Keratinocyte (primary cell): ENCODE results near the gene GAL3ST2. TPM values are rescaled to one million over a fixed set of nuclear protein-coding genes. Genes with fewer than 3 reads are reported as not detected.

ENCODE experiments used
- DNase-seq: peaks from one replicate; pipeline ENCODE4 v3.0.0-alpha.2; 2011; ENCODE audit warnings: low read depth, missing footprints, low spot score
- FAIRE-seq: peaks from 2 replicates; lab custom pipeline; 2011; peaks lifted over from hg19 to GRCh38; lab: Jason Lieb, UNC
- H2AFZ ChIP-seq: 2 replicates; pipeline ENCODE4 v1.6.0; 2012; ENCODE audit warnings: low read length, control low read depth, inconsistent platforms; ENCODE audit not compliant: control insufficient read depth
- H3K27ac ChIP-seq: 2 replicates; pipeline ENCODE4 v1.5.1; 2011; ENCODE audit warnings: low read length; ENCODE audit not compliant: control insufficient read depth, insufficient read depth
- H3K27me3 ChIP-seq: 3 replicates; pipeline ENCODE4 v1.6.0; 2011; ENCODE audit warnings: low read length; ENCODE audit not compliant: control insufficient read depth, insufficient read depth; ENCODE audit errors: extremely low read depth
- H3K36me3 ChIP-seq, 2 experiments: 2 replicates in 1 of 2; 3 replicates in 1 of 2; pipeline ENCODE4 v1.5.1; 2011; ENCODE audit warnings: low read length in 2 of 2, mild to moderate bottlenecking in 1 of 2; ENCODE audit not compliant: control insufficient read depth in 2 of 2, insufficient read depth in 2 of 2; ENCODE audit errors: extremely low read depth in 1 of 2
- H3K4me1 ChIP-seq: 3 replicates; pipeline ENCODE4 v1.5.1; 2011; ENCODE audit warnings: low read length; ENCODE audit not compliant: control insufficient read depth, insufficient read depth; ENCODE audit errors: extremely low read depth
- H3K4me2 ChIP-seq: 3 replicates; pipeline ENCODE4 v1.6.0; 2011; ENCODE audit warnings: low read depth, low read length; ENCODE audit not compliant: control insufficient read depth, insufficient read depth; ENCODE audit errors: extremely low read depth
- H3K4me3 ChIP-seq, 3 experiments: fragments of 200-600 bp in 1 of 3; sonication (generic) in 1 of 3; 2 replicates in 2 of 3; 3 replicates in 1 of 3; pipeline ENCODE4 v1.5.1; 2011 to 2016; ENCODE audit warnings: low read length in 3 of 3, mild to moderate bottlenecking in 3 of 3, control low read depth in 2 of 3, inconsistent platforms in 1 of 3, low read depth in 1 of 3, mixed read lengths in 1 of 3, mixed run types in 1 of 3, moderate library complexity in 1 of 3; ENCODE audit not compliant: control insufficient read depth in 2 of 3, insufficient read depth in 2 of 3; ENCODE audit errors: extremely low read depth in 1 of 3
- H3K79me2 ChIP-seq: 2 replicates; pipeline ENCODE4 v1.6.0; 2012; ENCODE audit warnings: low read length; ENCODE audit not compliant: control insufficient read depth, insufficient read depth
- H3K9ac ChIP-seq: 3 replicates; pipeline ENCODE4 v1.6.0; 2011; ENCODE audit warnings: low read length; ENCODE audit not compliant: control insufficient read depth, insufficient read depth; ENCODE audit errors: extremely low read depth
- H3K9me1 ChIP-seq: 3 replicates; pipeline ENCODE4 v1.6.0; 2011; ENCODE audit warnings: low read length; ENCODE audit not compliant: control insufficient read depth, insufficient read depth; ENCODE audit errors: extremely low read depth
- H3K9me3 ChIP-seq: 2 replicates; pipeline ENCODE4 v1.5.1; 2012; ENCODE audit warnings: low read depth, low read length; ENCODE audit not compliant: control insufficient read depth
- H4K20me1 ChIP-seq: 3 replicates; pipeline ENCODE4 v1.6.0; 2011; ENCODE audit warnings: low read length; ENCODE audit not compliant: control insufficient read depth, insufficient read depth; ENCODE audit errors: extremely low read depth
- EZH2 ChIP-seq: IDR thresholded peaks from one replicate; pipeline ENCODE4 v1.6.1; 2012; ENCODE audit warnings: inconsistent platforms, mild to moderate bottlenecking, low read length, moderate library complexity
- dilution Hi-C: fragments of 300-500 bp; cut with MboI; formaldehyde crosslinking; loops from one replicate; pipeline ENCODE4 v1.7.0; 2020; ENCODE audit warnings: low sequenced_read_pairs; ENCODE audit not compliant: extremely low pct_ligation_motif_present
- polyA plus RNA-seq, 5 experiments: library from polyadenylated mRNA; depleted of rRNA in 3 of 5; stranded (reverse) in 3 of 5; stranded (forward) in 1 of 5; unstranded in 1 of 5; fragments of >200 nt; gene quantifications; 1 replicate in 1 of 5; 2 replicates in 3 of 5; 3 replicates in 1 of 5; pipeline versions ENCODE4 v1.2.1 to v1.2.3, GENCODE V29; 2011 to 2012; ENCODE audit warnings: missing spikeins in 2 of 5, low read depth in 1 of 5, low replicate concordance in 1 of 5
- TF ChIP-seq, protein P1 (sequence below), 3 experiments: IDR thresholded peaks in 1 of 3; conservative IDR thresholded peaks in 1 of 3; optimal IDR thresholded peaks in 1 of 3; 2 replicates in 2 of 3; 3 replicates in 1 of 3; pipeline versions ENCODE3 to v1.5.1; 2011; ENCODE audit warnings: low read length in 3 of 3, mild to moderate bottlenecking in 3 of 3, moderate library complexity in 2 of 3, control low read depth in 1 of 3, inconsistent platforms in 1 of 3; ENCODE audit not compliant: insufficient read depth in 2 of 3; ENCODE audit errors: extremely low read depth in 1 of 3

Gene GAL3ST2
- polyA plus RNA-seq, 1 donor (not counting 4 experiments of a cell fraction or from before 2014, with no cell fraction given): not detected

DNA sequence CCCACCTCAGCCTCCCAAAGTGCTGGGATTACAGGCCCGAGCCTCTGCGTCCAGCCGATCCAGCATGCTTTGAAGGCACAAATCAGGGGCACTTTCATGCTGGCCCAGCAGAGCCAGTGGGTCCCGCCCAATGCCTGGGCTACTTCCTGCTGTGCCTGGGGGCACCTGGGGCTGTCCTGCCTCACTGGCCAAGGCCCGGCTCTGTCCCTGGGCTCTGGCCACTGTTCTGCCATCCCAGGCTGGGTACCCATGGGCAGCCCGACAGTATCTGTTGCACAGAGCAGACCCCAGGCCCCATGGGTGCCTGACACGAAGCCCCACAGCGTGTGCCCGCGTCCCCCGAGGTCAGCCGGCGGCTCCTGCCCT is 6.8 kb upstream of the GAL3ST2 start:
- no peaks in the 10 kb centered on the region for H4K20me1 ChIP-seq
- no peak overlapping the region for H3K9ac ChIP-seq
- no peak for FAIRE-seq
- H3K4me2 ChIP-seq: no peak overlapping the region
- H3K79me2 ChIP-seq: no peaks in the 10 kb centered on the region
- no peaks in the 10 kb centered on the region for H3K36me3 ChIP-seq
- H3K9me1 ChIP-seq: no peaks in the 10 kb centered on the region
- no peak overlapping the region for H2AFZ ChIP-seq
- DNase-seq: no peak
- peaks cover 25% of the 10 kb centered on the region for H3K27me3 ChIP-seq
- H3K4me3 ChIP-seq: no peak overlapping the region
- H3K4me1 ChIP-seq: peaks cover 3% of the 10 kb centered on the region
- no peak overlapping the region for H3K27ac ChIP-seq
- TF ChIP-seq, protein P1, sequence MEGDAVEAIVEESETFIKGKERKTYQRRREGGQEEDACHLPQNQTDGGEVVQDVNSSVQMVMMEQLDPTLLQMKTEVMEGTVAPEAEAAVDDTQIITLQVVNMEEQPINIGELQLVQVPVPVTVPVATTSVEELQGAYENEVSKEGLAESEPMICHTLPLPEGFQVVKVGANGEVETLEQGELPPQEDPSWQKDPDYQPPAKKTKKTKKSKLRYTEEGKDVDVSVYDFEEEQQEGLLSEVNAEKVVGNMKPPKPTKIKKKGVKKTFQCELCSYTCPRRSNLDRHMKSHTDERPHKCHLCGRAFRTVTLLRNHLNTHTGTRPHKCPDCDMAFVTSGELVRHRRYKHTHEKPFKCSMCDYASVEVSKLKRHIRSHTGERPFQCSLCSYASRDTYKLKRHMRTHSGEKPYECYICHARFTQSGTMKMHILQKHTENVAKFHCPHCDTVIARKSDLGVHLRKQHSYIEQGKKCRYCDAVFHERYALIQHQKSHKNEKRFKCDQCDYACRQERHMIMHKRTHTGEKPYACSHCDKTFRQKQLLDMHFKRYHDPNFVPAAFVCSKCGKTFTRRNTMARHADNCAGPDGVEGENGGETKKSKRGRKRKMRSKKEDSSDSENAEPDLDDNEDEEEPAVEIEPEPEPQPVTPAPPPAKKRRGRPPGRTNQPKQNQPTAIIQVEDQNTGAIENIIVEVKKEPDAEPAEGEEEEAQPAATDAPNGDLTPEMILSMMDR (optimal IDR thresholded peaks at IDR 0.05 in 1 of 3, IDR thresholded peaks at IDR 0.05 in 1 of 3, conservative IDR thresholded peaks at IDR 0.05 in 1 of 3; ENCODE audit: extremely low read depth in 1 of 3, insufficient read depth in 2 of 3, low read length in 3 of 3): no peak
- TF ChIP-seq EZH2: no peak
- no peaks in the 10 kb centered on the region for H3K9me3 ChIP-seq
- dilution Hi-C loops: no loop called here

DNA sequence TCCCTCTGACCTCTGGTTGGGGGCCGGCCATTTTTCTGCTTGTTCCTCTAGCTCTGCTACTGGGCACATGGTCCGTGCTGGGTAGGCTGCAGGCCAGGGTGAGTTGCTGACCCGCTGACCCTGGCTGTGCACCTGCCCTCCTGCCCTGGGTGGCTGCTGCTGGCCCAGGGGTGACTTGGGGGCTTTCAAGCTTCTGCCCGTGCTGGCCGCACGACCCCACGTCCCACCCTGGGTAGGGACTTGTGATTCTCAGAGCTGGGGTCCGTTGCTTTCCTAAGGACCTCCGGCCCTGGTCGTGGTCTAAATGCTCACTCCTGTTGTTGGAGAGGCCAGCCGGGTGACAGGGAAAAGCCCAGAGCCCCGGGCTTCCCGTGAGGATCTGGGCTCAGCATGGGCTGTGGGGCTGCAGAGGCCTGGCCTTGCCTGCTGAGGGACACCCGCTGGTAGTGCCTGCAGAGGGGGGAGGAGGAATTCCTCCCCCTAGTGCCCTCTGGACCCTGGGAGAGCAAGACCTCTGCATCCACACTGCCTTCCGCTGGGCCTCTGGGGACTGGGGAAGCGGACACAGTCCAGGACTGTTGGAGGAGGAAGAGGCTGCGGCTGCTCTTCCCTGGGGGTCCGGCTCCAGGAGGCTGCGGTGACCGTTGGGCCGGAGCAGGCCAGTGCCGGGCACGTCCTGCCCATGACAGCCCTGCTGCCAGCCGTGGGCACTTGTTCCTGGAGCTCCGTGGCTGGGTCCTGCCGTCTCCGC is 6.3 kb upstream of the GAL3ST2 start:
- TF ChIP-seq, protein P1 (optimal IDR thresholded peaks at IDR 0.05 in 1 of 3, IDR thresholded peaks at IDR 0.05 in 1 of 3, conservative IDR thresholded peaks at IDR 0.05 in 1 of 3; ENCODE audit: extremely low read depth in 1 of 3, insufficient read depth in 2 of 3, low read length in 3 of 3): no peak
- no peak for TF ChIP-seq EZH2
- H3K9me3 ChIP-seq: no peaks in the 10 kb centered on the region

More for the DNA sequence above, 6.3 kb upstream of the GAL3ST2 start:
- H3K4me1 ChIP-seq: peaks cover 8% of the 10 kb centered on the region
- FAIRE-seq (no peak), DNase-seq (no peak)
- no peaks in the 10 kb centered on the region for H4K20me1 ChIP-seq
- no peak overlapping the region for H2AFZ ChIP-seq
- dilution Hi-C loops: no loop called here
- H3K9me1 ChIP-seq: no peaks in the 10 kb centered on the region
- no peaks in the 10 kb centered on the region for H3K36me3 ChIP-seq
- no peaks in the 10 kb centered on the region for H3K79me2 ChIP-seq
- H3K4me2 ChIP-seq: no peak overlapping the region
- H3K4me3 ChIP-seq: no peak overlapping the region
- no peak overlapping the region for H3K27ac ChIP-seq
- H3K27me3 ChIP-seq: peaks cover 30% of the 10 kb centered on the region
- H3K9ac ChIP-seq: no peak overlapping the region
